LNCAP (cell line): Measurements from ENCODE around the gene MAFB.

Experiments
- CTCF ChIP-seq: fragments of 450-650 bp; IDR thresholded peaks from 2 replicates; pipeline ENCODE4 v1.5.1; 2017; ENCODE audit warnings: mild to moderate bottlenecking

The MAFB gene

GRCh38 chr20:40713508-40713907, 24.5 kb upstream of the MAFB start:
- TF ChIP-seq CTCF, result no peak

GRCh38 chr20:40711079-40711478, 22.0 kb upstream of the MAFB start:
- no peak for TF ChIP-seq CTCF

- TF ChIP-seq CTCF, result no peak
Measured at GRCh38 chr20:40710603-40711002, 21.6 kb upstream of the MAFB start.

GRCh38 chr20:40706977-40707582, 18.0 kb upstream of the MAFB start:
- TF ChIP-seq CTCF, result peak; percentile 30; the same call in 1 of the 2 replicates

- TF ChIP-seq CTCF, result no peak
Measured at GRCh38 chr20:40705413-40705812, 16.4 kb upstream of the MAFB start.

GRCh38 chr20:40704828-40705227, 15.8 kb upstream of the MAFB start:
- no peak for TF ChIP-seq CTCF

GRCh38 chr20:40703975-40704530, 15.0 kb upstream of the MAFB start:
- no peak for TF ChIP-seq CTCF

- peak; percentile 25; the same call in 1 of the 2 replicates for TF ChIP-seq CTCF
Measured at GRCh38 chr20:40702504-40702903, 13.5 kb upstream of the MAFB start.
